ENCODE data around the gene CITED1. TPM values are rescaled to one million over a fixed set of nuclear protein-coding genes. Genes with fewer than 3 reads are reported as not detected.

Gene CITED1
- total RNA-seq, 2 experiments from 2014 or later, result 0.49 TPM; not detected in 1

- ChIA-PET CTCF (ENCODE audit: unreplicated experiment) (no interaction called here), POLR2A (interaction anchor here (0.6 kb wide), 1 partner anchor 12 kb away, joined by 5 read pairs; no protein-coding TSS in a partner anchor)
- Histone ChIP-seq H3K4me2 (ENCODE audit: low read length) (no peak overlapping the region), H3K9me3 (ENCODE audit: low read length) (no peaks in the 10 kb centered on the region), H3K4me3 (ENCODE audit: low read depth, low read length, poor library complexity, severe bottlenecking) (no peak overlapping the region), H3K9me2 (ENCODE audit: insufficient read depth, low read length) (no peaks in the 10 kb centered on the region), H3K36me3 (ENCODE audit: insufficient read depth, low read length) (no peaks in the 10 kb centered on the region), H3K27ac (ENCODE audit: low read depth, low read length, poor library complexity, severe bottlenecking) (no peak overlapping the region), H4K20me1 (ENCODE audit: insufficient read depth, low read length) (no peaks in the 10 kb centered on the region), H3K79me2 (ENCODE audit: insufficient read depth, low read depth, low read length) (no peaks in the 10 kb centered on the region), H2AFZ (ENCODE audit: low read length) (no peak overlapping the region), H3K4me1 (ENCODE audit: insufficient read depth, low read length, poor library complexity, severe bottlenecking) (no peaks in the 10 kb centered on the region)
- intact Hi-C loops (cut with micrococcal nuclease; ENCODE audit: unreplicated experiment), result no loop called here
- BruUV-seq (replicated peaks), result no TSS peak
- TF ChIP-seq EZH2phosphoT487 (IDR thresholded peaks at IDR 0.05; ENCODE audit: borderline replicate concordance, low read depth, low read length) (no peak), CTCF (conservative IDR thresholded peaks at IDR 0.05; ENCODE audit: low read length) (no peak)
- DNase-seq (ENCODE audit: low spot score), result no peak
Observed at GRCh38 chrX:72299891-72300630, 5.7 kb downstream of the CITED1 start.

GRCh38 chrX:72297953-72298730 is 7.6 kb downstream of the CITED1 start:
- ChIA-PET CTCF (ENCODE audit: unreplicated experiment) (no interaction called here), POLR2A (interaction anchor here (0.6 kb wide), 1 partner anchor 18 kb away, joined by 3 read pairs; no protein-coding TSS in a partner anchor)
- peak; percentile 24 for DNase-seq (ENCODE audit: low spot score)
- Histone ChIP-seq H3K4me2 (ENCODE audit: low read length) (no peak overlapping the region), H2AFZ (ENCODE audit: low read length) (no peak overlapping the region), H3K4me3 (ENCODE audit: low read depth, low read length, poor library complexity, severe bottlenecking) (no peak overlapping the region), H3K79me2 (ENCODE audit: insufficient read depth, low read depth, low read length) (no peaks in the 10 kb centered on the region), H3K9me2 (ENCODE audit: insufficient read depth, low read length) (no peaks in the 10 kb centered on the region), H4K20me1 (ENCODE audit: insufficient read depth, low read length) (no peaks in the 10 kb centered on the region), H3K36me3 (ENCODE audit: insufficient read depth, low read length) (no peaks in the 10 kb centered on the region), H3K4me1 (ENCODE audit: insufficient read depth, low read length, poor library complexity, severe bottlenecking) (no peaks in the 10 kb centered on the region), H3K27ac (ENCODE audit: low read depth, low read length, poor library complexity, severe bottlenecking) (no peak overlapping the region), H3K9me3 (ENCODE audit: low read length) (no peaks in the 10 kb centered on the region)
- BruUV-seq (replicated peaks), result no TSS peak
- TF ChIP-seq CTCF (conservative IDR thresholded peaks at IDR 0.05; ENCODE audit: low read length) (peak; percentile 44), EZH2phosphoT487 (IDR thresholded peaks at IDR 0.05; ENCODE audit: borderline replicate concordance, low read depth, low read length) (no peak)
- intact Hi-C loops (cut with micrococcal nuclease; ENCODE audit: unreplicated experiment), result no loop called here

- ChIA-PET CTCF (ENCODE audit: unreplicated experiment) (no interaction called here), POLR2A (no interaction called here)
- Histone ChIP-seq H3K9me3 (ENCODE audit: low read length) (no peaks in the 10 kb centered on the region), H3K36me3 (ENCODE audit: insufficient read depth, low read length) (no peaks in the 10 kb centered on the region), H3K27ac (ENCODE audit: low read depth, low read length, poor library complexity, severe bottlenecking) (no peak overlapping the region), H4K20me1 (ENCODE audit: insufficient read depth, low read length) (no peaks in the 10 kb centered on the region), H3K4me2 (ENCODE audit: low read length) (no peak overlapping the region), H3K4me1 (ENCODE audit: insufficient read depth, low read length, poor library complexity, severe bottlenecking) (no peaks in the 10 kb centered on the region), H3K79me2 (ENCODE audit: insufficient read depth, low read depth, low read length) (no peaks in the 10 kb centered on the region), H3K9me2 (ENCODE audit: insufficient read depth, low read length) (no peaks in the 10 kb centered on the region), H3K4me3 (ENCODE audit: low read depth, low read length, poor library complexity, severe bottlenecking) (no peak overlapping the region), H2AFZ (ENCODE audit: low read length) (no peak overlapping the region)
- no TSS peak for BruUV-seq (replicated peaks)
- no peak for TF ChIP-seq CTCF (conservative IDR thresholded peaks at IDR 0.05; ENCODE audit: low read length)
- TF ChIP-seq EZH2phosphoT487 (IDR thresholded peaks at IDR 0.05; ENCODE audit: borderline replicate concordance, low read depth, low read length), result no peak
- intact Hi-C loops (cut with micrococcal nuclease; ENCODE audit: unreplicated experiment), result no loop called here
- DNase-seq (ENCODE audit: low spot score), result no peak
Observed at GRCh38 chrX:72296991-72297390, 8.7 kb downstream of the CITED1 start.
